PFSK-1 (cell line): ENCODE results near the gene MPDZ.

ENCODE experiments used
- FOXP2 ChIP-seq: optimal IDR thresholded peaks from 2 replicates; pipeline ENCODE3; 2011; ENCODE audit warnings: borderline replicate concordance, control low read depth, inconsistent platforms; ENCODE audit not compliant: insufficient read depth; ENCODE audit errors: extremely low read length, extremely low read depth
- POLR2AphosphoS5 ChIP-seq: IDR thresholded peaks from 2 replicates; pipeline ENCODE4 v1.6.1; 2012; ENCODE audit warnings: low read depth, mild to moderate bottlenecking, control low read depth, low read length, moderate library complexity
- SIN3A ChIP-seq: IDR thresholded peaks from 2 replicates; pipeline ENCODE4 v1.6.1; 2012; ENCODE audit warnings: mild to moderate bottlenecking, low read length, moderate library complexity, borderline replicate concordance; ENCODE audit not compliant: insufficient read depth
- TAF1 ChIP-seq: IDR thresholded peaks from 2 replicates; pipeline ENCODE4 v1.6.1; 2012; ENCODE audit warnings: low read length, control low read depth, borderline replicate concordance; ENCODE audit not compliant: insufficient read depth
- TF ChIP-seq, protein P1 (sequence below), 2 experiments: IDR thresholded peaks; 2 replicates each; pipeline versions ENCODE4 v1.6.1 to v1.8.0; 2011 to 2012; ENCODE audit warnings: low read depth in 2 of 2, low read length in 2 of 2, control low read depth in 1 of 2, inconsistent platforms in 1 of 2, mild to moderate bottlenecking in 1 of 2, moderate library complexity in 1 of 2; ENCODE audit not compliant: insufficient read depth in 1 of 2

MPDZ gene

DNA sequence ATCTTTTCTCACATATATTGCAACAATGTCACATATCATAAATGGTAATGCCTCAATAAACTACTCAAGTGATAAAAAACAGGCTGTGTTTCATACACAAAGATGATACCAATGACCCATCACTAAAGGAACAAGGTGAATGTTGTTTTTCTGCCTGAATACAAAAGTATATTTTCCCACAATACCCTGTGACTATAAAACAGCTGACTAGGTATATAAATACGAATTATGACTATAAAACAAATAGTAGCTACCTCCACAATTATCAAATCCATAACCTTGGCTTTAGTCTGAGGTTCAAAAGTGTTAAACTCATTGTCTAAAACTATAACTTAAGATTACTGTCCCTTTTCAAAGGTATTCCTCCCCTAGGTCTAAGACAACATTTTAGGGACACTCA, 58.7 kb downstream of the MPDZ start:
- TF ChIP-seq, protein P1, sequence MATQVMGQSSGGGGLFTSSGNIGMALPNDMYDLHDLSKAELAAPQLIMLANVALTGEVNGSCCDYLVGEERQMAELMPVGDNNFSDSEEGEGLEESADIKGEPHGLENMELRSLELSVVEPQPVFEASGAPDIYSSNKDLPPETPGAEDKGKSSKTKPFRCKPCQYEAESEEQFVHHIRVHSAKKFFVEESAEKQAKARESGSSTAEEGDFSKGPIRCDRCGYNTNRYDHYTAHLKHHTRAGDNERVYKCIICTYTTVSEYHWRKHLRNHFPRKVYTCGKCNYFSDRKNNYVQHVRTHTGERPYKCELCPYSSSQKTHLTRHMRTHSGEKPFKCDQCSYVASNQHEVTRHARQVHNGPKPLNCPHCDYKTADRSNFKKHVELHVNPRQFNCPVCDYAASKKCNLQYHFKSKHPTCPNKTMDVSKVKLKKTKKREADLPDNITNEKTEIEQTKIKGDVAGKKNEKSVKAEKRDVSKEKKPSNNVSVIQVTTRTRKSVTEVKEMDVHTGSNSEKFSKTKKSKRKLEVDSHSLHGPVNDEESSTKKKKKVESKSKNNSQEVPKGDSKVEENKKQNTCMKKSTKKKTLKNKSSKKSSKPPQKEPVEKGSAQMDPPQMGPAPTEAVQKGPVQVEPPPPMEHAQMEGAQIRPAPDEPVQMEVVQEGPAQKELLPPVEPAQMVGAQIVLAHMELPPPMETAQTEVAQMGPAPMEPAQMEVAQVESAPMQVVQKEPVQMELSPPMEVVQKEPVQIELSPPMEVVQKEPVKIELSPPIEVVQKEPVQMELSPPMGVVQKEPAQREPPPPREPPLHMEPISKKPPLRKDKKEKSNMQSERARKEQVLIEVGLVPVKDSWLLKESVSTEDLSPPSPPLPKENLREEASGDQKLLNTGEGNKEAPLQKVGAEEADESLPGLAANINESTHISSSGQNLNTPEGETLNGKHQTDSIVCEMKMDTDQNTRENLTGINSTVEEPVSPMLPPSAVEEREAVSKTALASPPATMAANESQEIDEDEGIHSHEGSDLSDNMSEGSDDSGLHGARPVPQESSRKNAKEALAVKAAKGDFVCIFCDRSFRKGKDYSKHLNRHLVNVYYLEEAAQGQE (IDR thresholded peaks at IDR 0.05; ENCODE audit: insufficient read depth in 1 of 2, low read depth in 2 of 2, low read length in 2 of 2), result no peak
- TF ChIP-seq SIN3A (no peak), POLR2AphosphoS5 (no peak), TAF1 (no peak), FOXP2 (no peak)

DNA sequence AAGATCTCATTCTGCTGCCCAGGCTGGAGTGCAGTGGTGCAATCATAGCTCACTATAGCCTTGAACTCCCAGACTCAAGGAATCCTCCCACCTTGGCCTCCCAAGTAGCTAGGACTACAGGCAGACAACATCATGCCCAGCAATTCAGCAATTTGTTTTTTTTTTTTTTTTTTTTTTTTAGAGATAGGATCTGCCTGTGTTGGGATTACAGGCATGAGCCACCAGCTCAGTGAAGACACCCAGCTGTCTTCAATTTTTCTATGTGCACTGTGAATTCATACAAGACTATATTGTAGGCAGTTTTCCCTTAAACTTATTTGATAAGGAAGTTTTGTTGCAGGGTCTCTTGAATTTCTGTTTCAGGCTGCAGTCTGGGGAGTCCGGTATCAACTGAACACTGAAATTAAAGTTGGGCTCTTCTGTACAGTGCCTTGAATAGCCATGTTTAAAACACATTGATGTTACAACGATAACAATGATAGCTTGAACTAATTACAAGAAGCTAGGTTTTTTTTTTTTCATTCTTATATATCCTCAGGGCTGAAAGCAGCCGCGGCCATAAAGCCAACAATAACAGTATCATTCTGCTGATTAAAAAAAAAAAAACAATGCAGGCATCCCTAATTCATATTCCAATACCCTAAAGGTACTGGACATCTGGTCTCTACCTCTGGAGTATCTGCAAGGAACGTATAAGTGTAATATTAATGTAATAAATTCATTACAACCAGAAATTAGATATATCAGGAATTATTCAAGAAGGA, 63.5 kb downstream of the MPDZ start:
- TF ChIP-seq, protein P1 (IDR thresholded peaks at IDR 0.05; ENCODE audit: insufficient read depth in 1 of 2, low read depth in 2 of 2, low read length in 2 of 2), result no peak
- TF ChIP-seq SIN3A (no peak), POLR2AphosphoS5 (no peak), TAF1 (no peak), FOXP2 (no peak)

DNA sequence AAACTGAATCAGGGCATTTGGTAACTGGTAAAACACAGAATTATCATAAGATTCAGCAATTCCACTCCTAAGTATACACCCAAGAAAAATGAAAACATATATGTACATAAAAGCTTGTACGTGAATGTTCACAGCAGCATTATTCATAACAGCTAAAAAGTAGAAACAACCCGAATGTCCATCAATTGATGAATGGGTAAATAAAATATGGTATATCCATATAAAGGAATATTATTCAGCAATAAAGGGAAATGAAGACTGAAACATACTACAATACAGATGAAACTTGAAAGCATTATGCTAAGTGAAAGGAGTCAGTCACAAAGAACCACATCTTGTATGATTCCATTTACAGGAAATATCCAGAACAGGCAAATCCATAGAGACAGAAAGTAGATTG, 65.5 kb downstream of the MPDZ start:
- TF ChIP-seq FOXP2, result no peak
- TF ChIP-seq TAF1, result no peak
- TF ChIP-seq, protein P1 (IDR thresholded peaks at IDR 0.05; ENCODE audit: insufficient read depth in 1 of 2, low read depth in 2 of 2, low read length in 2 of 2), result no peak
- TF ChIP-seq SIN3A, result no peak
- TF ChIP-seq POLR2AphosphoS5, result no peak

DNA sequence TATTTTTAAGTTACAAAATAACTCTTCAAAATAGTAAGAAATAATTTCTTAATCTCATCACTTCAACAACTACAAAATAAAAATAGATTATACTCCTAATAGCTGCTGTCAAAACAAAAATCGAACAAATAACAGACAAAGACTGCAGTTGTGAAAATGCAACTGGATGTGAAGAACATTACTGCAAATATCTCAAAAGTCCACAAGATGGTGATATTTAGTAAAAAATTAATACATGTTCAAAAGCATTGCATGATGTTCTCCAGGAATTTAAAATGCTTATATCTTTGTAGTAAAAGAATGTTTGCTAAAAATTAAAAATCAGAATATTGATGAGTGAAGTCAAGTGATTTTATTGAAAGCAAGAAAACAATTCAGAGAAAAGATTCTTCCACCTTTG, 66.2 kb downstream of the MPDZ start:
- TF ChIP-seq TAF1, result no peak
- TF ChIP-seq FOXP2, result no peak
- no peak for TF ChIP-seq SIN3A
- TF ChIP-seq, protein P1 (IDR thresholded peaks at IDR 0.05; ENCODE audit: insufficient read depth in 1 of 2, low read depth in 2 of 2, low read length in 2 of 2), result no peak
- no peak for TF ChIP-seq POLR2AphosphoS5
